C4-2B (cell line): ENCODE data around the gene PRDX3.

Experiments used
- ZFX ChIP-seq: fragments of 450-650 bp; IDR thresholded peaks from 2 replicates; pipeline ENCODE4 v1.6.1; 2017
- TF ChIP-seq, protein P1 (sequence below): fragments of 450-650 bp; conservative IDR thresholded peaks from 2 replicates; pipeline ENCODE4 v1.5.1; 2017; ENCODE audit warnings: mild to moderate bottlenecking

DNA sequence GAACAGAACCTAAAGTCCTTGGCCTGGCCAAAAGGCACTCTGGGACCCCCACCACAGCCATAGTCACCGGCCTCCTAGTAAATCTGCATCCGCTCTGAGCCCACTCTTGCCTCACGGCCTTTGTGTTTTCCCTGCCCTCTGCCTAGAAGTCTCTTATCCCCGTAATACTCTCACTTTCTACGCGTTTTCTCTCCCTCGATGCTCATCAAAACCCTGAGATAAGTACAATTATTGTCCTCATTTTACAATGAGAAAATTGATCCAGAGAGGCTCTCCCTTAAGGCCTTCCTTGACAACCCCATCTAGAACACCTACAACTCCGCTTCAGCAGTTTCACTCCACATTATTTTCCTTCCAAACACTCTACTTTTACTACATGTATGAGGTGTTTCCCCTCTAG is 11.6 kb downstream of the PRDX3 start:
- TF ChIP-seq, protein P1, sequence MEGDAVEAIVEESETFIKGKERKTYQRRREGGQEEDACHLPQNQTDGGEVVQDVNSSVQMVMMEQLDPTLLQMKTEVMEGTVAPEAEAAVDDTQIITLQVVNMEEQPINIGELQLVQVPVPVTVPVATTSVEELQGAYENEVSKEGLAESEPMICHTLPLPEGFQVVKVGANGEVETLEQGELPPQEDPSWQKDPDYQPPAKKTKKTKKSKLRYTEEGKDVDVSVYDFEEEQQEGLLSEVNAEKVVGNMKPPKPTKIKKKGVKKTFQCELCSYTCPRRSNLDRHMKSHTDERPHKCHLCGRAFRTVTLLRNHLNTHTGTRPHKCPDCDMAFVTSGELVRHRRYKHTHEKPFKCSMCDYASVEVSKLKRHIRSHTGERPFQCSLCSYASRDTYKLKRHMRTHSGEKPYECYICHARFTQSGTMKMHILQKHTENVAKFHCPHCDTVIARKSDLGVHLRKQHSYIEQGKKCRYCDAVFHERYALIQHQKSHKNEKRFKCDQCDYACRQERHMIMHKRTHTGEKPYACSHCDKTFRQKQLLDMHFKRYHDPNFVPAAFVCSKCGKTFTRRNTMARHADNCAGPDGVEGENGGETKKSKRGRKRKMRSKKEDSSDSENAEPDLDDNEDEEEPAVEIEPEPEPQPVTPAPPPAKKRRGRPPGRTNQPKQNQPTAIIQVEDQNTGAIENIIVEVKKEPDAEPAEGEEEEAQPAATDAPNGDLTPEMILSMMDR, result no peak
- TF ChIP-seq ZFX, result no peak
